Suprapubic skin (tissue), 4 donors: ENCODE measurements around the gene UGT1A8. TPM values are rescaled to one million over a fixed set of nuclear protein-coding genes. Genes with fewer than 3 reads are reported as not detected.
"Not testable (repeated sequence)": the region's sequence is repeated elsewhere in the genome, so short reads cannot be mapped to it uniquely, and the experiment has no call there.

Experiments
- DNase-seq, 2 donors: peaks; one replicate each; pipeline ENCODE4 v3.0.0-alpha.2; 2019; ENCODE audit warnings: low spot score in 2 of 2
- H3K27ac ChIP-seq: fragments of 200-600 bp; sonication (generic); one replicate; pipeline ENCODE4 v1.5.1; 2019
- H3K27me3 ChIP-seq: fragments of 200-600 bp; sonication (generic); one replicate; pipeline ENCODE4 v1.5.1; 2019
- H3K36me3 ChIP-seq: fragments of 200-600 bp; sonication (generic); one replicate; pipeline ENCODE4 v1.5.1; 2019
- H3K4me1 ChIP-seq: fragments of 200-600 bp; sonication (generic); one replicate; pipeline ENCODE4 v1.5.1; 2019
- H3K4me3 ChIP-seq: fragments of 200-600 bp; sonication (generic); one replicate; pipeline ENCODE4 v1.5.1; 2019; ENCODE audit warnings: mild to moderate bottlenecking
- H3K9me3 ChIP-seq: fragments of 200-600 bp; sonication (generic); one replicate; pipeline ENCODE4 v1.5.1; 2019
- CTCF ChIP-seq, 2 donors: fragments of 200-600 bp in 1 of 2; fragments of 450-650 bp in 1 of 2; sonication (generic) in 1 of 2; IDR thresholded peaks; one replicate each; pipeline ENCODE4 v1.5.1; 2016 to 2019; ENCODE audit warnings: antibody characterized with exemption in 2 of 2, mild to moderate bottlenecking in 1 of 2, moderate library complexity in 1 of 2
- EP300 ChIP-seq: sonication (generic); formaldehyde crosslinking; IDR thresholded peaks from one replicate; pipeline ENCODE4 v1.6.1; 2017; ENCODE audit warnings: antibody characterized with exemption
- POLR2A ChIP-seq, 2 donors: fragments of 450-650 bp; IDR thresholded peaks; one replicate each; pipeline ENCODE4 v1.6.1; 2017; ENCODE audit warnings: antibody characterized with exemption in 2 of 2, mild to moderate bottlenecking in 2 of 2, moderate library complexity in 2 of 2
- POLR2AphosphoS5 ChIP-seq, 3 donors: sonication (generic); formaldehyde crosslinking; IDR thresholded peaks; one replicate each; pipeline ENCODE4 v1.6.1; 2017; ENCODE audit warnings: antibody characterized with exemption in 3 of 3
- WGBS: methylation state at CpG from one replicate; pipeline ENCODE4 v1.1.5; 2018; 5-methylcytosine and 5-hydroxymethylcytosine counted together
- total RNA-seq, 4 donors: library from RNA; depleted of rRNA; stranded (reverse); fragments of >200 nt; gene quantifications; one replicate each; pipeline ENCODE4 v1.1.0, GENCODE V29; 2016

Gene UGT1A8
- total RNA-seq, 4 donors from 2014 or later = 0.47 TPM; not detected in 3

GRCh38 chr2:233746475-233747282, 129.2 kb downstream of the UGT1A8 start:
- TF ChIP-seq POLR2AphosphoS5 (IDR thresholded peaks at IDR 0.05) = no peak
- TF ChIP-seq CTCF (IDR thresholded peaks at IDR 0.05) = no peak
- TF ChIP-seq EP300 = no peak
- TF ChIP-seq POLR2A (IDR thresholded peaks at IDR 0.05) = no peak
- 79% methylated on average over 10 of the region's 10 CpGs for WGBS
- DNase-seq = no peak
- H3K27me3 ChIP-seq = no peaks in the 10 kb centered on the region
- H3K4me1 ChIP-seq = no peaks in the 10 kb centered on the region
- H3K27ac ChIP-seq = no peak overlapping the region
- no peak overlapping the region for H3K4me3 ChIP-seq
- no peaks in the 10 kb centered on the region for H3K9me3 ChIP-seq
- H3K36me3 ChIP-seq = no peaks in the 10 kb centered on the region

GRCh38 chr2:233747283-233747544, 129.8 kb downstream of the UGT1A8 start:
- DNase-seq = no peak
- Histone ChIP-seq H3K27me3 (no peaks in the 10 kb centered on the region), H3K27ac (no peak overlapping the region), H3K36me3 (no peaks in the 10 kb centered on the region), H3K4me3 (no peak overlapping the region), H3K4me1 (no peaks in the 10 kb centered on the region), H3K9me3 (no peaks in the 10 kb centered on the region)
- no peak for TF ChIP-seq CTCF (IDR thresholded peaks at IDR 0.05)
- no peak for TF ChIP-seq EP300
- no peak for TF ChIP-seq POLR2A (IDR thresholded peaks at IDR 0.05)
- no peak for TF ChIP-seq POLR2AphosphoS5 (IDR thresholded peaks at IDR 0.05)
- WGBS = 91% methylated on average over 4 of the region's 6 CpGs

GRCh38 chr2:233750689-233751088, 133.3 kb downstream of the UGT1A8 start:
- H3K9me3 ChIP-seq, H3K4me1 ChIP-seq, H3K4me3 ChIP-seq, H3K27me3 ChIP-seq, H3K27ac ChIP-seq, DNase-seq, H3K36me3 ChIP-seq: not testable (repeated sequence)
- 71% methylated on average over 2 of the region's 2 CpGs for WGBS

GRCh38 chr2:233751212-233752009, 134.0 kb downstream of the UGT1A8 start:
- 71% methylated on average over 2 of the region's 2 CpGs for WGBS
- not testable (repeated sequence) for H3K4me1 ChIP-seq, H3K4me3 ChIP-seq, DNase-seq, H3K36me3 ChIP-seq, H3K27ac ChIP-seq, H3K27me3 ChIP-seq, H3K9me3 ChIP-seq

GRCh38 chr2:233754872-233755611, 137.6 kb downstream of the UGT1A8 start:
- Histone ChIP-seq H3K27me3 (no peaks in the 10 kb centered on the region), H3K36me3 (no peaks in the 10 kb centered on the region), H3K9me3 (no peaks in the 10 kb centered on the region), H3K4me1 (no peaks in the 10 kb centered on the region), H3K27ac (no peak overlapping the region), H3K4me3 (no peak overlapping the region)
- no peak for DNase-seq
- 91% methylated on average over 35 of the region's 44 CpGs for WGBS
- TF ChIP-seq CTCF (IDR thresholded peaks at IDR 0.05) = no peak
- no peak for TF ChIP-seq EP300
- no peak for TF ChIP-seq POLR2AphosphoS5 (IDR thresholded peaks at IDR 0.05)
- no peak for TF ChIP-seq POLR2A (IDR thresholded peaks at IDR 0.05)
